Hepatic stellate cell (primary cell): ENCODE data around the gene ZNF664.
A peak's percentile ranks its signal among the peaks of the same experiment; 100 is the strongest.

Source experiments
- DNase-seq: peaks from one replicate; pipeline ENCODE4 v3.0.0; 2011; ENCODE audit warnings: low spot score

ZNF664 gene

DNA sequence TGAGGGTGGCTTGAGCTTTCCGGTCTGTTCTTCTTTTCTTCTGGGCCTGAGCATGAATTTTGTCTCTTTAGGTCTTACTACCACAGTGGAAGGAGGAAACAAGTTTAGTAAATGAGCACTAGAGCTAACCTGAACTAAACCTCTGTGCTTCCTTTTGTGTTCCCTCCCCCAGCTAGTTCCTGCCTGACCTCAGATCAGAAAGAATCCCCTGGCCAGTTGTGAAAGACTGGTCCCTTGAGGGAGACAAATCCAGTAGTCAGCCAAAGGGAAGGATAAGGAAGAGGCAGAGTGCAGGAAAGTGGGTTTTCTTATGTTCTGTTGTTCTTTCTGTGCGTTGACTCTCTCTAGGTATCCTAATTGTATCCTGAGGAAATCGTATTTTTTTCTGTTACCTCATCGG is 17.5 kb downstream of the ZNF664 start:
- peak; percentile 43 for DNase-seq

DNA sequence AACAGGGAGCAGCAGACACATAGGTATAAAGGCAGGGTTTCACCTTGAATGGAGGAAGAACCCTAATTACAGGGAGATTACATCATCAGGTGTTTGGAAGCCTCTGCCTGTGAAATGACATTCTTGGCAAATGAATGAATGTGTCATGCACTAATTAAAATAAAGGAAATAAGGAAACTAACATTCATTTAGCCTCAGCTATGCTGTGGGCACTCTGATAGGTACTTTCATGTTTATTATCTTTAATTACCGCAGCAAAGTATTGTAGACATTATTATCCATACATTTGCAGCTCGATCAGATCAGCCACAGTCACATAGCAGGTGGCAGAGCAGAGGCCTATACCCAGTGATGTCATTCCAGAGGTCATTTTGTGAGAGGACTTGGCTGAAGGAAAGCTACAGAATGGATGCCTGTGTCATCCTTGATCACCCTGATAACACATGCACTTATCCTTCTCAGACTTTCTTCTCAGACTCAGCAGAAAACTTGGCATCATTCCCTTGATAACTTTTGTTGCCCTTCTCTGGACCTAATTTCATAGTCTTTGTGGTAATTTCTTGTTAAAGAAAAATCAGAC is 18.4 kb downstream of the ZNF664 start:
- no peak for DNase-seq

DNA sequence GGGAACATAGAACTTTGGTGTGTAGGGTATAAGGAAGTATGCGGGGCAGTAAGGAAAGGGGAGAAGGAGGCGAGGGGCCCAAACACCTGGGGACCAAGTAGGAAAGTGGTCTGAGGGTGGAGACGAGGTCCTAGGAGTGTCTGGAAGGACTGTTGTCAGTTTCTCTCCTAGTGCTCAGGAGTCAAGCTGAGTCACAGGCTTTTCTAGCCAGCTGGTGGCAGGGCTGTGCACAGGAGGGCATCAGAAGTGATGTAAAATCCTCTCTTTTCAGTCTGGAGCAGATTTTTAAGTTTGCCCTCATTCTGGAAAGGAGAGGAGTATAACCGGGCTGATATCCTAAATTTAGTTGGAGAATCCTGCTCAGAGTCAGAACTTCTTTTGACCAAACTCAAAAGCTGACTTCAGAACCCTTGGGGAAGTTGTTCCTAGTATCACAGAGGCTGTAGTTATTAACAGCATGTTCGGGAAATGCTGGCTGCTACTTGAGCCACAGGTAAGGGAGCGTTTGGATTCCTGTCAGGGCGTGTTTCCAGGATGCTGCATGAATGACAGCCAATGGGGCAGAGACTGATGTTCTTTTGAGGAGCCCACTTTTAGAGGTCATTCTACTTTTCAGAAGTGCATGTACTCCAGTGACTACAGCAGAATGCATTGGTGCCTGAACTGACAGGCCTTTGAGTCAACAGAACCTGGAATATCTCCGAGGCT is 19.3 kb downstream of the ZNF664 start:
- no peak for DNase-seq

DNA sequence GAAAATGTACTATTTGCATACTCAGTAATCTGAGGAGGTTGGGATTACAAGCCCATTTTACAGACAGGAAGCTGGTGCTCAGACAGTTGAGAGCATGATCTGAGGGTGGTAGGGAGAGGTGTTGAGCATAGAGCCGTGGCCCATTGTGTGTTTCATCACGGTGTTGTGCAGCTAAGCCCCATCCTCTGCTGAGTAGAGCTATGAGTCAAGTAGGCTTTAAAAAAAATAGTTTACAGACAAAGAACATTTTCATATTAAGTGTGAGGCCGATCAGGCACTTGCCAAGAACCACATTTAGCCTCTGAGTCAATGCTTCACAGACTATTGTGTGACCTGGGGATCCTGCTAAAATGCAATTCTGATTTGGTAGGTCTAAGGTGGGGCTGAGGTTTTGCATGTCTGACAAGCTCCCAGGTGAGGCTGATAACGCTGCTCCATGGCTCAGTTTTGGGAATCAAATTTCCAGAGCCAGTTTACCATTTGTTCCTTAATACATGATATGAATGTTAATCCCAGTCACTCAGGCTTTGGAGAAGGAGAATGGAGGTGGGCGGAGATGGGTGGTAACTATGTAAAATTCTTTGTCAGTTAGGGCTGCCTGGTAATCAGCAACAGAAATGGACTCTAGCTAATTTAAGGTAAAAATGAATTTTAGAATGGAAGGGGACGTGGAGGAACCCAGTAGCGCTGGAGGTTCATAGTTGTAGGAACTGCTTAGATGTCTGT is 22.2 kb downstream of the ZNF664 start:
- DNase-seq = no peak

DNA sequence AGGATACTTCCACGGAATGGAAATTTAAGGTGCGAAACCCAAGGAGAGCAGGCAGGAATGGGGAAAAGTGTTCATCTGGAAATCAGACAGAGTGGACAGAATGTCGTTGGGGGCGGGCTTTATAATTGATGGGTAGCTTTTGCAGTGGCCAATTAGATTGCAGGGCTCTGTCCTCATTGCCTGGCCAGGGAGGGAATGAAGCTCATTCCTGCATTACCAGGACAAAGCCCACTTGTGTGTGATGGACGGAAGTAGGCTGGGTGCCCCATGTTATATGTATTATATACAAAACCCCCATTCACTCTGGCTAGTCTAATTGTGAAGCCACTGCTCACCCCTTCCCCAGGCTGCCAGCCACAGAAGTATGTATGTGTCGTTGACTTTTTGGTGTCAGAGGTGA is 23.6 kb downstream of the ZNF664 start:
- DNase-seq = no peak

DNA sequence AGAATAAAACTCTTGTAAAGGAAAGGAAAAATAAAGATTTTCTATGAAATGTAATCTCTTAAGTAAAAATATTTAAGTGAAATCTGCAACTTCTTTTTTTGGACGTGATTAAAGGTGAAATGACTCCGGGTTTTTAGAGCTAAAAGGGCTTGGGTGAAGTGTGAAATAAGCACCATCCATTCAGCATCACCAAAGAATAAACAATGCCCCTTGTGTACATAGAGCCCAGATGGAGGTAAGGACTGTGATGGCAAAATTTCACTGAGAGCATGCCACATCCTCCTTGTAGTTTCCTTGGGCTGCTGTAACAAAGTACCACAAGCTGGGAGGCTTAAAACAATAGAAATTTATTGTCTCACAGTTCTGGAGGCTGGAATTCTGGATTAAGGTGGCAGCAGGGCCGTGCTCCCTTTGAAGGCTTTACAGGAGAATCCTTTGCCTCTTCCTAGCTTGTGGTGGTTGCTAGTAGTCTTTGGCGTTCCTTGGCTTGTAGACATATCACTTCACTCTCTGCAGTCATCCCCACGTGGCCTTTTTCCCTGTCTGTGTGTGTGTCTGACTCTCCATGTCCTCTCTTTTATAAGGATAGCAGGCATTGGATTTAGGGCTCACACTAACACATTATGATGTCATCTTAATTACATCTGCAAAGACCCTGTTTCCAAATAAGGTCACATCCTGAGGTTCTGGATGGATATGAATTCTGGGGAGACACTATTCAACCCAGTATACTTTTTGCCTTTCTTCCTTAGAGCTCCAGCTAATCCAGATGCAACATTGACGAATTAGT is 24.2 kb downstream of the ZNF664 start:
- no peak for DNase-seq

DNA sequence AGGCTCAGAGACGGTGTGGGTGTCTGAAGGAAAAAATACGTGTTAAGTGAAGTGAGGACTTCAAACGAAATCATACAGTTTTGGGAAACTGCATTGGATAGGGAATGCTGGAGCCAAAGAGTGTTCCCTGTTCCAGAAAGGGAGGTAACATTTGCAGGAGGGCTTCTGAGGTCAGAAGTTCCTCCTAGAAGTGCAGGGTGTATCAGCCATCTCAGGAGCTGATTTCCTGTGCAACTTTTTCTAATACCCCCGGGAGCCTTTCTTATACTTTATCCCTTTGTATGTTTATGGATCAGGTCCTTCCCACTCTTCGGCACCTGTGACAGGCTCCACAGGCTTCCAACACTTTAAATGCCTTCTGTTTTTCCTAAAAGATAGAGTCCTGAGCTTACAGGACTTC is 24.9 kb downstream of the ZNF664 start:
- no peak for DNase-seq

DNA sequence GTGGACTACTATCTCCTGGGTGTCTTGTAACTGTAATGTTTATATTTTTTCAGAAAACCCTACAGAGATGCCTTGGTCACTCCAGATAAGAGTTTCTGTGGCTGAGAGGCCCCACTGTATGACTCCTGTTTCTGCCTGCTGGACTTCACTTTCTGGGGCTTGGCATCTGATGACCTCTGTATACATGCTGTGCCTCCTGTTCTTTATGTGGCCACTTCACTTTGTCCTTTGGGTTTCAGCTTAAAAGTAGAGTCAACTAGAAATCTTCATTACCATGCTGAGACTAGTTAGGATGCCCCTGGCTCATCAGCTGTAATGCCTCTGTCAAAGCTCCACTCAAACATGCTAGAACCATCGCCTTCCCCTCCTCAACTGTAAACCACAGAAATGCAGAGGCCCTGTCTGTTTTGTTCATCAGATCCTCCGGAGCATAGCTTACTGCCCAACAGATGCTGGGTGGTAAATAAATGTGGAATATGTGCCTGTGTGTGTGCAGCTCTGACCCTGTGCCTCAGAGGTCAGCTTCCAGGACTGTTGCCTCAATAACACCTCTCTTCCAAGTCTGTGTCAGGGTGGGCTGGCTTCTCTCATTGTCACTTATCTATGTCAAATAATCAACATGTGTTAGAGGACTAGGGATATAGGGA is 25.5 kb downstream of the ZNF664 start:
- DNase-seq = no peak

DNA sequence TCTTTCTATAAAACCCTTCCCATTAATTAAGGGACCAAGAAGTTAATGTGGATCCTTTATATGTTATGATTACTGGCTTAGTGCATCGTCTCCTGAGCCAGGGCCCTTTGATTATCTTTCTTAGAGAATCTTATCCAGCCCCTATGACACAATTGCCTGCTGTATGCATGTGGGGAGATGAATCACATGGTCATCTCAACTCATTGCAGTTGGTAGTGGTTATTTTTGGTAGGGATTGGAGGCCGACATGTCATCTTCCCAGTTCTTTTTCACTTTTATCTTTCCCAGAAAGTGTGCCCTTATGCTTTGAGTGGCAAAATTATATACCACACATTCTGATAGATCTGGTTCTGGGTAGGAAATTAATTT is 26.0 kb downstream of the ZNF664 start:
- peak; percentile 29 for DNase-seq

DNA sequence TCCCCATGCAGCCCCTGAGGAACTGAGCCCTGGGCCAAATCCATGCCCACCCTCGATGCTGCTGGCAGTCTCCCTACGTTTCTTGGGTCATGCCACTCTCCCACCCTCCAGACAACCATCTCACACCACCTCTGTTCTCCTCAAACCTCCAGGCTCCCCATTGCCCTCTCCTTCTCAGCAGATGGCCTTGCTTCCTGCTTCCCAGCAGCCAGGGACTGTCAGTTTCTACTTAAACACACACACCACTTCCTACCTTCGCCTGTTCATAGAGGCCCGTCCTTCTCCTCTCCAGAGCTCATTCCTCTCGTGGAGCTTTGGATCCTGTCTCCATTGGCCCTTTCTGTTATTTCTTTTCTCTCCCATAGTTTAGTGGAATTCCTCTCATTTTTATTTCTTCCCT is 27.1 kb downstream of the ZNF664 start:
- DNase-seq = no peak

DNA sequence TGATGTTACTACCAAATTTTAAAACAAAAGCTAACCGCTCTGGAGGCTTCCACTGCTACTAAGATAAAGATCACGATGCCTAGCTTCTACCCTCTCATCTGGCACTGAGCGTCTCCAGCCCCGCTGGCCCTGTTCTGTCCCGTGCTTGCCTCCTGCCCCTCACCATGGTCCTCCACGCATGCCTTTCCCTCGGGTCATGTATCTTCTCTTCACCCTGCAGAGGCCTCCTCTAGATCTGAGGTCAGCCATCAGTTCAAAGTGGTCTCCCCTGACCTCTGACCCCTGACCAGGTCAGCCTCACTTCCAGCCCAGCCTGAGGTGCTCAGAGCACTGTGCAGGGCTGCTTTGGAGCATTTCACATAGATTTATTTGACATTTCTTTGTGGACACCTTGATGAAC is 28.3 kb downstream of the ZNF664 start:
- no peak for DNase-seq

DNA sequence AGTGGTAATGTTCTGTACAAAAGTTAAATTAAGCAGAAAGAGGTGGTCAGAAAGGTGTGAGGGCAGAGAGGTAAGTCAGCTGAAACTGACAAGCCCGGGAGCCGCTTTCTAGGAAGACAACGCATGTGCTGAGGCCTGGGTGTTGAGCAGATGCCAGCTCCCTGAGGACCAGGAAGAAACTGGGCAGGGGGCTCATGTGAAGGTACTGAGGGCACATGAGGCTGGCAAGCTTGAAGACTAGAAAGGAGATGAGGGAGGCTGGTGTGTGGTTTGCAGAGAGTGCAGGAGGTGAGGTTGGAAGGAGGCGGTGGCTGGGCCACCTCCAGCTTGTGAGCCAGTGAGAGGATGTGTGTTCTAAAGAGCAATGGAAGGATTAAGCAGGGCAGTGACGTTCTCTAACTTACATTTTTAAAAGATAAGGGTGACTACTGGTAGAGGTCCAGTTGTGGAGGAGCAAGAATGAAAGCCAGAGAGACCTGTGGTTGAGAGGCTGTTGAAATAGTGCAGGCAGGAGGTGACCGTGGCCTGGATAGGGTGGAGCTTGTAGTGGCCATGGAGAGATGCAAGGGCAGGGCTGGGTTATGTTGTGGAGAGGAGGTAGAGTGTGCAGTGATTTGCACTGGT is 29.1 kb downstream of the ZNF664 start:
- no peak for DNase-seq

DNA sequence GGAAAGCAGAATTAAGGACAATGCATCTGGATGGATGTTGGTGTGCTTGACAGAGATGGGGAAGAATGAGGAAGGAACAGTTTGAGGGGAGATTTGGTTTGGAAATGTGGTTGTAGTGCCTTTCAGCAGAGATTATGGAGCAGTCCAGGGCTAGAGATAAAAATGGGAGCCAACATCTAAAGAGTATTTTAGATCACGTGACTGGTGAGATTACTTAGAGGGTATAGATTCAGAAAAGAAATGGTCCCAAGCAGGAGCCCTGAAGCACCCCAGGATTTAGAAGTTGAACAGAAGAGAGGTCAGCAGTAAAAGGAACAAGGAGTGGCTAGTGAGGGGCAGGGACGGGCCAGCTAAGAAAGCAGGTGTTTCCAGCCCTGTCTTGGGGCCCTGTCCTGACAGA is 29.6 kb downstream of the ZNF664 start:
- no peak for DNase-seq

DNA sequence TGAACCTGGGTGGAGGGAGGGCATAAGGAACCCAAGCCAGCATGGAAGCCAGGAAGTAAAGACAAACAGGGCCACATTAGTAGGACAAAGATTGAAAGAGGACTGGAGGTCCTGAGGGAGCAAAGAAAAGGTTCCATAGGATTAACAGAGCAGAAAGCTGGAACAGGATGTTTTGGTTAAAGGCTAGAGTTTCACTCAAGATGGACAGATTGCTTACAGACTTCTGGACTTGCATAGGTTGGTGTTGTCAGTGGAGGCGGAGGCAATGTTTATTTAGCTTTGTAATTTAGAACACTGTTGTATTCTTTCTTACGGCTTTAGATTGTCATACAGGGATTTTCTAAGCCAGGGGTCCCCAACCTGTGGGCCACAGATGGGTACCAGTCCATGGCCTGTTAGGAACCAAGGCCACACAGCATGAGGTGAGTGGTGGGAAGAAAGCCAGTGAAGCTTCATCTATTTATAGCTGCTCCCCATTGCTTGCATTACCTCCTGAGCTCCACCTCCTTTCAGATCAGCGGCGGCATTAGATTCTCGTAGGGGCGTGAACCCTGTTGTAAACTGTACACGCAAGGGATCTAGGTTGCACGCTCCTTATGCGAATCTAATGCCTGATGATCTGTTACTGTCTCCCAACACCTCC is 31.3 kb downstream of the ZNF664 start:
- no peak for DNase-seq

DNA sequence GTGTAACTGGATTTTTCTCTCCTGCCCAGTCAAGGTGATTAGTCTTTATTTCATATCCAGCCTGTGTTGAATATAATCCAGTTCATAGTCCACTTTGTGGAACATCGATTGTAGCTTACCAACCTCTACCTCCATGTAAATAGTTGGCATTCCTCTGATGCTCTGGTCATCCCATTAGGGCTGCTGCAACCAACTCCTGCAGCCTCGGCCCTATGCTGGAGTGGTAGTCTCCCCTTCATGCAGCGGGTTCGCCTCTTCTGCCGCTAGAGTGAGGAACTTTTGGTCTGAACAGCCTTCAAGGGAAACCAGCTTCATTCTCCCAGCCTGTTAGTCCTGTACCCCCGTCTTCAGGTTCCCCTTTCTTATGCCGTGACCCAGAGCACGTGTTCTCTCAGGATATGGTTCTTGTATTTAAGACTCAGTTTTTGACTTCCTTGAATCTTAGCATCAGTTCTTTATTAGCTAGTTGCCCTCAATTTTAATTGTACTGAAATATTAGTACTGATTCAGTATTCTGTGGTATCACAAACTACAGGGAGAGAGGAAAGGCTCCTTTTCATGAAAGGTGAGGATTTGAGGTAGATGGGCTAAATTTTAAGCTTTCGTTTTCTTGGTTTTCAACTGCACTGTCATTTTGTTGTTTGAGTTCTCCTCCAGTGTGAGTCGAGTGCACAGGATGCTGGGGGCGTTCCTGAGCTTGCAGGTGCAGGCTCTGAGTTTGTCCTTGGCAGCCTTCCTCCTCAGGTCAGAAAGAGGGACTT is 33.2 kb downstream of the ZNF664 start:
- no peak for DNase-seq

DNA sequence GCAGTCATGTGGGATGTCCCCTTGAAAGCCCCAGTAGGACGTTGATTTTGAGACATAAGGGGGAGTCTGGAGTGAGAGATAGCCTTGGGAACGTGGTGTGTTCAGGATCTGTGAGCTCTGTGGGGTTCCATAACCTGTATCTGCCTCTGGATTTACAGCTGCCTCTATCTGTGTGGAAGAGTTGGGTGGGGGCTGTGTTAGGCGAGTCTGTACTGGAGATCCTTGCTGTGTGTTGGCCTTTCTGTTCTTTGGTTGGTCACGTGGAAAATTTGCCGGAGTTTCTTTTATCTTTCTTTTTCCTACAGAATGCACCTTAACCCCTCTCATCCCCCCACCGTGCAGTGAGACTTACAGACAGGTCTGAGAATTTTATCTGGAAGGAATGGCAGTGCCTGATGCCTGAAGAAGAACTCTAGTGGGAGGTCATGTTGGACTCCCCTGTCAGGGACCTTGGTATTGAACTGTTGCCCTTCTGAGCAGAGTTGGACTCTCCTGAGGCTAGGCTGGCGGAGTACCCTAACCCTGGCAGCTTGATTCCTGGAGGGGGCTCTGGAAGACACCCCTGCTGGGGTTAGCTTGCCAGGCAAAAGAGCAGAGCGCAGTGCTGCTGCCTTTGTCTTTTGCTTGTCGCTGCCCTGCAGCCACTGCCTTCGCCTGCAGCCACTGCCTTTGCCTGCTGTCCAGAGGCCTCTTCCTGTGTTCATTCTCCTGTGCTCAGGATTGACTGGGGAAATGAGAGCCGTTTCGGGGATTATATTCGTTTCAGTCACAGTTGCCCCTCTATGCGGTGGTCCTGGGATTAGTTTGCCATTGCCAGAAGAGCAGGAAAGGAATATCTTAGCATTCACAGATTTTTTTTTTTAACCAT is 34.1 kb downstream of the ZNF664 start:
- DNase-seq = no peak

DNA sequence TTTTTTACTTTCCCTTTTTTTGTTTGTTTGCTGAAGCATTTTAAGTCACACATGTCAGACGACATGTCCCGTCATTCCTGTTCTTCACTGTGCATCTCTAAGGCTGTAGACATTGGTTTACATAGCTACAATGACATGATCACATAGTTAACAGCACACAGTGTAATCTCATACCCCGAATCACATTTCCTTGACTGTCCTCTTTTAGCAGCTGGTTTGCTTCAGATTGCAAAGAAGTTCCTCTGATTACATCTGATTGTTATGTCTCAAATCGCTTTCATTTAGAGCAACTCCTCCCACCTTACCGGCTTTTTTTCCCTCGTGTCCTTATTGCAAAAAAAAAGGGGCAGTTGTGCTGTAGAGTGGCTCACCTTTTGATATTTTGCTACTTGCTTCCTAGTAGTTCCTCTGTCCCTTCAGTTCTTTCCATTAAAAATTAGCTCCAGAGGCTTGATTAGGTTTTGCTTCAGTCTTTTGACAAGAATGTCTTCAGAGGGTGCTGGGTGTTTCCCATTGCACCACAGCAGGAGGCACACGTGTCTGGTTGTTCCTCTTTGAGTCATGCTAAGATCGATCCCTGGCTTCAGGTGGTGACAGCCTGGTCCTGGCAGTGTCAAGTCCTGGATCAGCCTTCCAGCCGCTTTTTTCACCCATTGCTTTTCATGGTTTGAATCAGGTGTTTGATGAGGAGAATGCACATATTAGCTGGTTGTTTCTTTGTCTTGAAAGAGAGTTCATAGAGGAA is 35.0 kb downstream of the ZNF664 start:
- no peak for DNase-seq

DNA sequence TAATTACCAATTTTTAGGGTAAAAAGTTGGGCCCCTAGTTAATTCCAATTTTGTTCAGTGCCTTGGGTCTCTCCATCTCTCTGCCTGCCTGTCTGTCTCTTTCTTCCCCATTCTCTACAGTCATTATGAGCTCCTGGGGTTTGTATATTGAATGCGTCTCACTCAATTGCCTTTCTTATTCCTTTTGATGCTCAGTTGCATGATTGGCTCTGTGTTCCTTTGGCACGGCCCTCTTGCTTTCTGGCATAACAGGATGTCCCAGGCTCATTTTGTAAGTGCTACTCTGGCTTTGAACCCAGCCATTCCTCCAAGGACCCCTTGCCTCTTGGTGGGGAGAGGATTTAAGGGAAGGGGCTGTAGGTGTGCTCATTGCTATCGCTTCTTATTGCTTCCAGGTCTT is 35.6 kb downstream of the ZNF664 start:
- DNase-seq = no peak

DNA sequence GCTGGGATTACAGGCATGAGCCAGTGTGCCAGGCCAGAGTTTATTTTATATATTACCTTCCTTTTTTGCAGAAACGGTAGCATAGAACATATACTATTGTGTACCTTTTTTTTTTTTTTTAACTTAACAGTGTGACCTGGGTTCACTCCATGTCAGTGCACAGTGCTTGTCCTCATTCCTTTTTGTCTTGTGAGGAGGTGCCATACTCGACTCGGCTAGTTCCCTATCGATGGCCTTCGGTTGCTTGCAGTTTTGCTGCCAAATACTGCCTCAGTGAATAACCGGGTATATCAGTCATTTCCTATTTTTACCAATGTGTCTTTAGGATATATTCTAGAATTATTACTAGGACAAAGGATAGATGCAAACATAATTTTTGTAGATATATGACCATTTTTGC is 36.8 kb downstream of the ZNF664 start:
- DNase-seq = no peak
